Ovary (tissue), 3 donors: ENCODE data around the gene IGSF21.

ENCODE experiments used
- CTCF ChIP-seq, 3 donors: fragments of 450-650 bp in 2 of 3; fragments of 200-600 bp in 1 of 3; IDR thresholded peaks; one replicate each; pipeline versions ENCODE4 v1.5.1 to v1.8.0; 2016 to 2022; ENCODE audit warnings: antibody characterized with exemption in 3 of 3, mild to moderate bottlenecking in 1 of 3
- POLR2A ChIP-seq: fragments of 450-650 bp; IDR thresholded peaks from one replicate; pipeline ENCODE4 v1.6.1; 2017; ENCODE audit warnings: antibody characterized with exemption, mild to moderate bottlenecking, moderate library complexity
- donor health status: DM: no; HTN: no; CAD: no.

GRCh38 chr1:18333220-18333619 lies 225.6 kb downstream of the IGSF21 start:
- TF ChIP-seq CTCF (IDR thresholded peaks at IDR 0.05) (no peak), POLR2A (no peak)
